ENCODE results near the gene ARHGAP1. TPM values are rescaled to one million over a fixed set of nuclear protein-coding genes. Genes with fewer than 3 reads are reported as not detected.
A peak's percentile ranks its signal among the peaks of the same experiment; 100 is the strongest.

Gene ARHGAP1
- total and polyA plus RNA-seq, 10 donors: 13.3 to 137 (median 76.9) TPM

GRCh38 chr11:46743693-46744339 lies 43.4 kb upstream of the ARHGAP1 start:
- H3K9me3 ChIP-seq: no peaks in the 10 kb centered on the region
- H3K4me1 ChIP-seq: peaks cover 0 to 5% (median 0%) of the 10 kb centered on the region in 6 donors
- H3K27me3 ChIP-seq (replicated peaks in 1 of 7): no peaks in the 10 kb centered on the region
- peak overlapping the region in 5 of 8 donors; percentile 5 to 40 (median 8) for H3K27ac ChIP-seq
- no peak overlapping the region for H3K4me3 ChIP-seq
- intact Hi-C loops (cut with DNase I; ENCODE audit: low total_unique reads): no loop called here
- WGBS, 5 donors: 77 to 94% (median 81%) methylated on average over 10 of the region's 10 CpGs
- no peak for TF ChIP-seq POLR2AphosphoS5 (IDR thresholded peaks at IDR 0.05)
- peak; percentile 28 for DNase-seq
- peaks cover 0 to 98% (median 70%) of the 10 kb centered on the region in 6 donors for H3K36me3 ChIP-seq

GRCh38 chr11:46743043-46743442 lies 42.6 kb upstream of the ARHGAP1 start:
- DNase-seq: no peak
- peak overlapping the region in 4 of 8 donors; percentile 5 to 40 (median 18) for H3K27ac ChIP-seq
- 86 to 92% (median 88%) methylated on average over 2 of the region's 2 CpGs for WGBS, 5 donors
- H3K9me3 ChIP-seq: no peaks in the 10 kb centered on the region
- peaks cover 0 to 5% (median 0%) of the 10 kb centered on the region in 6 donors for H3K4me1 ChIP-seq
- no peak overlapping the region for H3K4me3 ChIP-seq
- TF ChIP-seq, protein P1, sequence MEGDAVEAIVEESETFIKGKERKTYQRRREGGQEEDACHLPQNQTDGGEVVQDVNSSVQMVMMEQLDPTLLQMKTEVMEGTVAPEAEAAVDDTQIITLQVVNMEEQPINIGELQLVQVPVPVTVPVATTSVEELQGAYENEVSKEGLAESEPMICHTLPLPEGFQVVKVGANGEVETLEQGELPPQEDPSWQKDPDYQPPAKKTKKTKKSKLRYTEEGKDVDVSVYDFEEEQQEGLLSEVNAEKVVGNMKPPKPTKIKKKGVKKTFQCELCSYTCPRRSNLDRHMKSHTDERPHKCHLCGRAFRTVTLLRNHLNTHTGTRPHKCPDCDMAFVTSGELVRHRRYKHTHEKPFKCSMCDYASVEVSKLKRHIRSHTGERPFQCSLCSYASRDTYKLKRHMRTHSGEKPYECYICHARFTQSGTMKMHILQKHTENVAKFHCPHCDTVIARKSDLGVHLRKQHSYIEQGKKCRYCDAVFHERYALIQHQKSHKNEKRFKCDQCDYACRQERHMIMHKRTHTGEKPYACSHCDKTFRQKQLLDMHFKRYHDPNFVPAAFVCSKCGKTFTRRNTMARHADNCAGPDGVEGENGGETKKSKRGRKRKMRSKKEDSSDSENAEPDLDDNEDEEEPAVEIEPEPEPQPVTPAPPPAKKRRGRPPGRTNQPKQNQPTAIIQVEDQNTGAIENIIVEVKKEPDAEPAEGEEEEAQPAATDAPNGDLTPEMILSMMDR (IDR thresholded peaks at IDR 0.05 in 8 of 11, conservative IDR thresholded peaks at IDR 0.05 in 3 of 11): no peak
- peaks cover 0 to 90% (median 63%) of the 10 kb centered on the region in 6 donors for H3K36me3 ChIP-seq
- H3K27me3 ChIP-seq (replicated peaks in 1 of 7): no peaks in the 10 kb centered on the region
- intact Hi-C loops (cut with DNase I; ENCODE audit: low total_unique reads): no loop called here

DNA sequence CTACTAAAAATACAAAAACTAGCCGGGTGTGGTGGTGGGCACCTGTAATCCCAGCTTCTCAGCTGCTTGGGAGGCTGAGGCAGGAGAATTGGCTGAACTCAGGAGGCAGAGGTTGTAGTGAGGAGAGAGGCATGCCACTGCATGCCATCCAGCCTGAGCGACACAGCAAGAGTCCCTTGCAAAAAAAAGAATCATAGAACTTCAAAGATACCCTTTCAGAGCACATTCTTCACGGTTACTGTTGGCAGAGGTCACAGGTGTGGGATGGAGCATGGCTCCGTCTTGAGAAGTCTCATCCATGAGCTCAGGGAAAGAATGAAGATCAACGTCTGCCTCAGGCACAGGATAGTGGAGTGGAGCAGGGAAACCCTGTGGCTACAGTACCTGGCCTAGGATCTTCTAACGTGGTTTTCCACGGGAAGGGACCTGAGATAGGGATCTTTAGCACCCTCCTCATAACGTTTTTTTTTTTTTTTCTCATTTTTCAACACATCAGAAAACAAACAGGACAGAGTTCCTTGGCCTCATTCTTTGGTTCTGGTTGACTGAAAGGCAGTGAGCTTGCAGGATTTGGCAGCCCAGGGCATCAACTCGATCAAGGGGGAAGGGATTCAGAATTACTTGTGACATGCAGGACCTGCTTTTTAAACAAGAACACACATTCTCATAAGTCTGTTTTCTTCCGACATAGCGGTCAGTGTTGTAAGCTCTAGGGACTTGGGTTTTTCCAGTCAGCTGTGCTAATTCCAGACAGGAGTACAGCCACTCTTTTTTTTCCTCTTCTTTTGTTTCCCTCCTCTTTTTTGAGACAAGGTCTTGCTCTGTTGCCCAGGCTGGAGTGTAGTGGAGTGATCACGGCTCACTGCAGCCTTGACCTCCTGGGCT lies 41.4 kb upstream of the ARHGAP1 start:
- WGBS, 5 donors: 80 to 83% (median 81%) methylated on average over 12 of the region's 12 CpGs
- intact Hi-C loops (cut with DNase I; ENCODE audit: low total_unique reads): no loop called here
- Histone ChIP-seq H3K27ac (no peak overlapping the region), H3K27me3 (replicated peaks in 1 of 7) (no peaks in the 10 kb centered on the region), H3K36me3 (peaks cover 0 to 78% (median 51%) of the 10 kb centered on the region in 6 donors), H3K9me3 (no peaks in the 10 kb centered on the region), H3K4me3 (no peak overlapping the region), H3K4me1 (peaks cover 0 to 5% (median 0%) of the 10 kb centered on the region in 6 donors)
- peak; percentile 21 for DNase-seq
- TF ChIP-seq POLR2A (IDR thresholded peaks at IDR 0.05) (no peak), POLR2AphosphoS5 (IDR thresholded peaks at IDR 0.05) (no peak)
- TF ChIP-seq, protein P1 (IDR thresholded peaks at IDR 0.05 in 8 of 11, conservative IDR thresholded peaks at IDR 0.05 in 3 of 11): no peak

- TF ChIP-seq, protein P1 (IDR thresholded peaks at IDR 0.05 in 8 of 11, conservative IDR thresholded peaks at IDR 0.05 in 3 of 11): no peak
- TF ChIP-seq POLR2A (IDR thresholded peaks at IDR 0.05): no peak
- TF ChIP-seq POLR2AphosphoS5 (IDR thresholded peaks at IDR 0.05): no peak
- Histone ChIP-seq H3K9me3 (no peaks in the 10 kb centered on the region), H3K4me1 (peaks cover 0 to 5% (median 0%) of the 10 kb centered on the region in 6 donors), H3K4me3 (no peak overlapping the region), H3K36me3 (peaks cover 0 to 49% (median 23%) of the 10 kb centered on the region in 6 donors), H3K27ac (no peak overlapping the region), H3K27me3 (replicated peaks in 1 of 7) (no peaks in the 10 kb centered on the region)
- WGBS, 5 donors: 77 to 87% (median 85%) methylated on average over 6 of the region's 6 CpGs
- peak; percentile 17 for DNase-seq
- intact Hi-C loops (cut with DNase I; ENCODE audit: low total_unique reads): no loop called here
Measured at GRCh38 chr11:46738887-46739286, 38.5 kb upstream of the ARHGAP1 start.

Data from spleen (tissue), 11 donors.